Testis (tissue), 3 donors: ENCODE data around the gene CDCA5. TPM values are rescaled to one million over a fixed set of nuclear protein-coding genes. Genes with fewer than 3 reads are reported as not detected.

Experiments used
- DNase-seq: peaks from one replicate; pipeline ENCODE4 v3.0.0-alpha.2; 2019
- H3K27ac ChIP-seq, 2 donors: fragments of 200-600 bp; sonication (generic); one replicate each; pipeline ENCODE4 v1.5.1; 2019
- H3K27me3 ChIP-seq: fragments of 200-600 bp; sonication (generic); one replicate; pipeline ENCODE4 v1.5.1; 2019
- H3K36me3 ChIP-seq: fragments of 200-600 bp; sonication (generic); one replicate; pipeline ENCODE4 v1.5.1; 2017; ENCODE audit warnings: low read depth; ENCODE audit errors: missing control alignments
- H3K4me1 ChIP-seq: fragments of 200-600 bp; sonication (generic); one replicate; pipeline ENCODE4 v1.5.1; 2019
- H3K4me3 ChIP-seq, 2 donors: fragments of 200-600 bp; sonication (generic); one replicate each; pipeline ENCODE4 v1.5.1; 2017 to 2019
- H3K9me3 ChIP-seq: fragments of 200-600 bp; sonication (generic); one replicate; pipeline ENCODE4 v1.5.1; 2017
- POLR2A ChIP-seq: fragments of 450-650 bp; IDR thresholded peaks from one replicate; pipeline ENCODE4 v1.6.1; 2017; ENCODE audit warnings: antibody characterized with exemption, mild to moderate bottlenecking, moderate library complexity
- WGBS, 2 donors: methylation state at CpG; one replicate each; pipeline ENCODE4 v1.1.5; 2018; 5-methylcytosine and 5-hydroxymethylcytosine counted together
- intact Hi-C: fragments of 100-400 bp; cut with DNase I; formaldehyde crosslinking; loops from one replicate; pipeline ENCODE4 v1.15.1; 2023; ENCODE audit warnings: low total_unique reads
- polyA plus RNA-seq: library from polyadenylated mRNA; stranded (reverse); fragments of 350-450 nt; fragmentation: Illumina TruSeq; extraction: RNeasy Lipid Tissue Mini Kit (QIAGEN cat#74804); gene quantifications from one replicate; pipeline ENCODE4 v1.2.3, GENCODE V29; 2014; ENCODE audit warnings: low read depth, low replicate concordance; ENCODE audit not compliant: insufficient read depth
- total RNA-seq, 2 donors: library from RNA; depleted of rRNA; stranded (reverse); fragments of >200 nt; gene quantifications; one replicate each; pipeline ENCODE4 v1.2.3, GENCODE V29; 2016
- TF ChIP-seq, protein P1 (sequence below), 3 experiments: fragments of 450-650 bp in 2 of 3; fragments of 200-600 bp in 1 of 3; sonication (generic) in 1 of 3; IDR thresholded peaks; one replicate each; pipeline ENCODE4 v1.5.1; 2016 to 2019; ENCODE audit warnings: antibody characterized with exemption in 3 of 3, mild to moderate bottlenecking in 2 of 3, moderate library complexity in 1 of 3

Gene CDCA5
- total and polyA plus RNA-seq, 3 donors from 2014 or later: 28.5 to 93.3 (median 50.9) TPM

- H3K9me3 ChIP-seq: no peaks in the 10 kb centered on the region
- H3K4me1 ChIP-seq: no peaks in the 10 kb centered on the region
- no peak overlapping the region for H3K27ac ChIP-seq
- H3K27me3 ChIP-seq: no peaks in the 10 kb centered on the region
- intact Hi-C loops: no loop called here
- 65 to 73% methylated on average over 4 of the region's 4 CpGs for whole genome bisulfite sequencing, 2 donors
- DNase-seq: no peak
- no peaks in the 10 kb centered on the region for H3K36me3 ChIP-seq
- TF ChIP-seq, protein P1, sequence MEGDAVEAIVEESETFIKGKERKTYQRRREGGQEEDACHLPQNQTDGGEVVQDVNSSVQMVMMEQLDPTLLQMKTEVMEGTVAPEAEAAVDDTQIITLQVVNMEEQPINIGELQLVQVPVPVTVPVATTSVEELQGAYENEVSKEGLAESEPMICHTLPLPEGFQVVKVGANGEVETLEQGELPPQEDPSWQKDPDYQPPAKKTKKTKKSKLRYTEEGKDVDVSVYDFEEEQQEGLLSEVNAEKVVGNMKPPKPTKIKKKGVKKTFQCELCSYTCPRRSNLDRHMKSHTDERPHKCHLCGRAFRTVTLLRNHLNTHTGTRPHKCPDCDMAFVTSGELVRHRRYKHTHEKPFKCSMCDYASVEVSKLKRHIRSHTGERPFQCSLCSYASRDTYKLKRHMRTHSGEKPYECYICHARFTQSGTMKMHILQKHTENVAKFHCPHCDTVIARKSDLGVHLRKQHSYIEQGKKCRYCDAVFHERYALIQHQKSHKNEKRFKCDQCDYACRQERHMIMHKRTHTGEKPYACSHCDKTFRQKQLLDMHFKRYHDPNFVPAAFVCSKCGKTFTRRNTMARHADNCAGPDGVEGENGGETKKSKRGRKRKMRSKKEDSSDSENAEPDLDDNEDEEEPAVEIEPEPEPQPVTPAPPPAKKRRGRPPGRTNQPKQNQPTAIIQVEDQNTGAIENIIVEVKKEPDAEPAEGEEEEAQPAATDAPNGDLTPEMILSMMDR (IDR thresholded peaks at IDR 0.05): no peak
- no peak for TF ChIP-seq POLR2A
- no peak overlapping the region for H3K4me3 ChIP-seq
Measured at GRCh38 chr11:65077451-65077850, 6.4 kb downstream of the CDCA5 start.

GRCh38 chr11:65072631-65072966 is 11.2 kb downstream of the CDCA5 start:
- Histone ChIP-seq H3K4me1 (no peaks in the 10 kb centered on the region), H3K4me3 (no peak overlapping the region), H3K27me3 (no peaks in the 10 kb centered on the region), H3K36me3 (no peaks in the 10 kb centered on the region), H3K9me3 (no peaks in the 10 kb centered on the region), H3K27ac (no peak overlapping the region)
- no peak for TF ChIP-seq POLR2A
- TF ChIP-seq, protein P1 (IDR thresholded peaks at IDR 0.05): no peak
- 71 to 89% methylated on average over 1 of the region's 1 CpG for WGBS, 2 donors
- intact Hi-C loops: no loop called here
- DNase-seq: no peak

GRCh38 chr11:65071907-65072630 is 11.8 kb downstream of the CDCA5 start:
- no peaks in the 10 kb centered on the region for H3K36me3 ChIP-seq
- 76 to 79% methylated on average over 3 to 4 of the region's 4 CpGs for WGBS, 2 donors
- intact Hi-C loops: no loop called here

DNA sequence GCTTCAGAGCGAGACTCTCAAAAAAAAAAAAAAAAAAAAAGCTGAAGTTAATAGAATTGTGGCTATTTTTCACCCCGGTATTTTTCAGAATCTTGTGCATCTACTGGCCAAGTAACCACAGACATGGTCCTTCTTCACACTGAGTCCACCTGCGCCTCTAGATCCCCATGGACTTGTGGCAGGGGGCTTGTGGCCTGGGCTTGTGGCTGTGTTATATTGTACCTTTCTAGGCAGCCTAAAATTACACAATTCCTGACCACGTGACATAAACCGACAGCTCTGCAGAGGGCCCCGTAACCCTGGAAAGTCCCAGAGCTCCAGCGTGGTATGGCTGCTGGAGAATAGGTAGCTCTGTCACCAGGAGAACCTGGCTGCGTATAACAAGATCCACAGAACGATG is 14.6 kb downstream of the CDCA5 start:
- no peak for DNase-seq
- H3K27me3 ChIP-seq: no peaks in the 10 kb centered on the region

More at GRCh38 chr11:65071907-65072630, 11.8 kb downstream of the CDCA5 start:
- Histone ChIP-seq H3K9me3 (no peaks in the 10 kb centered on the region), H3K27me3 (no peaks in the 10 kb centered on the region), H3K27ac (no peak overlapping the region), H3K4me3 (no peak overlapping the region), H3K4me1 (no peaks in the 10 kb centered on the region)
- DNase-seq: no peak
- no peak for TF ChIP-seq POLR2A
- TF ChIP-seq, protein P1 (IDR thresholded peaks at IDR 0.05): no peak

More for the DNA sequence above, 14.6 kb downstream of the CDCA5 start:
- intact Hi-C loops: no loop called here
- Histone ChIP-seq H3K9me3 (no peaks in the 10 kb centered on the region), H3K36me3 (no peaks in the 10 kb centered on the region), H3K27ac (no peak overlapping the region), H3K4me3 (no peak overlapping the region), H3K4me1 (no peaks in the 10 kb centered on the region)
- TF ChIP-seq POLR2A: no peak
- TF ChIP-seq, protein P1 (IDR thresholded peaks at IDR 0.05): no peak
- 78 to 84% methylated on average over 9 of the region's 9 CpGs for WGBS, 2 donors
